Stomach smooth muscle (tissue), 2 donors: ENCODE results near the gene CTNNBL1.
A peak's percentile ranks its signal among the peaks of the same experiment; 100 is the strongest.
"Not testable (repeated sequence)": the region's sequence is repeated elsewhere in the genome, so short reads cannot be mapped to it uniquely, and the experiment has no call there.

Source experiments
- H3K27ac ChIP-seq: one replicate; pipeline ENCODE4 v1.7.0; 2013; ENCODE audit warnings: mild to moderate bottlenecking, low read length, inconsistent platforms
- H3K27me3 ChIP-seq, 2 donors: one replicate each; pipeline ENCODE4 v1.7.0; 2013; ENCODE audit warnings: low read length in 2 of 2; ENCODE audit not compliant: insufficient read depth in 2 of 2, control insufficient read depth in 1 of 2
- H3K36me3 ChIP-seq, 2 donors: one replicate each; pipeline ENCODE4 v1.7.0; 2013; ENCODE audit warnings: low read length in 2 of 2; ENCODE audit not compliant: control insufficient read depth in 2 of 2, insufficient read depth in 2 of 2
- H3K4me1 ChIP-seq: one replicate; pipeline ENCODE4 v1.7.0; 2013; ENCODE audit warnings: low read length; ENCODE audit not compliant: control insufficient read depth, insufficient read depth
- H3K4me3 ChIP-seq, 2 donors: one replicate each; pipeline ENCODE4 v1.7.0; 2013; ENCODE audit warnings: low read length in 2 of 2
- H3K9ac ChIP-seq, 2 donors: one replicate each; pipeline ENCODE4 v1.7.0; 2013; ENCODE audit warnings: low read length in 2 of 2, mild to moderate bottlenecking in 1 of 2
- H3K9me3 ChIP-seq, 2 donors: one replicate each; pipeline ENCODE4 v1.7.0; 2013; ENCODE audit warnings: low read length in 2 of 2; ENCODE audit not compliant: control insufficient read depth in 2 of 2
- donor health status: healthy.
- donor health status: Pancreatic carcinoma.

Gene CTNNBL1

GRCh38 chr20:37661519-37661918 is 32.3 kb upstream of the CTNNBL1 start:
- no peaks in the 10 kb centered on the region for H3K27me3 ChIP-seq
- H3K9ac ChIP-seq = no peak overlapping the region
- no peaks in the 10 kb centered on the region for H3K36me3 ChIP-seq
- no peak overlapping the region for H3K27ac ChIP-seq
- H3K4me1 ChIP-seq = no peaks in the 10 kb centered on the region
- H3K4me3 ChIP-seq = no peak overlapping the region
- peaks cover 0 to 3% of the 10 kb centered on the region in 2 donors for H3K9me3 ChIP-seq

- H3K4me1 ChIP-seq = no peaks in the 10 kb centered on the region
- no peak overlapping the region for H3K27ac ChIP-seq
- H3K9me3 ChIP-seq = peaks cover 0 to 3% of the 10 kb centered on the region in 2 donors
- H3K27me3 ChIP-seq = no peaks in the 10 kb centered on the region
- H3K36me3 ChIP-seq = no peaks in the 10 kb centered on the region
- no peak overlapping the region for H3K4me3 ChIP-seq
- no peak overlapping the region for H3K9ac ChIP-seq
These were observed 31.5 kb upstream of the CTNNBL1 start for GRCh38 chr20:37662308-37662707.

GRCh38 chr20:37664595-37664994 is 29.2 kb upstream of the CTNNBL1 start:
- not testable (repeated sequence) for H3K4me3 ChIP-seq, H3K9ac ChIP-seq, H3K36me3 ChIP-seq, H3K27ac ChIP-seq, H3K27me3 ChIP-seq, H3K9me3 ChIP-seq, H3K4me1 ChIP-seq

- H3K36me3 ChIP-seq = no peaks in the 10 kb centered on the region
- no peak overlapping the region for H3K9ac ChIP-seq
These were observed 25.7 kb upstream of the CTNNBL1 start for GRCh38 chr20:37668166-37668565.

GRCh38 chr20:37669062-37669772 is 24.6 kb upstream of the CTNNBL1 start:
- Histone ChIP-seq H3K36me3 (no peaks in the 10 kb centered on the region), H3K9me3 (peaks cover 0 to 3% of the 10 kb centered on the region in 2 donors), H3K9ac (no peak overlapping the region), H3K4me3 (no peak overlapping the region), H3K27ac (no peak overlapping the region), H3K27me3 (peaks cover 9 to 14% of the 10 kb centered on the region in 2 donors), H3K4me1 (peaks cover 12% of the 10 kb centered on the region)

More at GRCh38 chr20:37668166-37668565, 25.7 kb upstream of the CTNNBL1 start:
- Histone ChIP-seq H3K4me1 (peaks cover 12% of the 10 kb centered on the region), H3K9me3 (peaks cover 0 to 3% of the 10 kb centered on the region in 2 donors), H3K4me3 (no peak overlapping the region), H3K27me3 (peaks cover 7 to 13% of the 10 kb centered on the region in 2 donors), H3K27ac (no peak overlapping the region)

GRCh38 chr20:37669773-37670236 is 24.0 kb upstream of the CTNNBL1 start:
- H3K4me3 ChIP-seq = peak overlapping the region; percentile 43 to 68
- peaks cover 9 to 15% of the 10 kb centered on the region in 2 donors for H3K27me3 ChIP-seq
- H3K4me1 ChIP-seq = peaks cover 12% of the 10 kb centered on the region
- no peak overlapping the region for H3K27ac ChIP-seq
- no peak overlapping the region for H3K9ac ChIP-seq
- H3K9me3 ChIP-seq = peaks cover 0 to 1% of the 10 kb centered on the region in 2 donors
- no peaks in the 10 kb centered on the region for H3K36me3 ChIP-seq

GRCh38 chr20:37670351-37670791 is 23.5 kb upstream of the CTNNBL1 start:
- Histone ChIP-seq H3K4me3 (peak overlapping the region; percentile 43 to 68), H3K4me1 (peaks cover 12% of the 10 kb centered on the region), H3K27ac (no peak overlapping the region), H3K27me3 (peaks cover 9 to 15% of the 10 kb centered on the region in 2 donors), H3K9me3 (no peaks in the 10 kb centered on the region), H3K36me3 (no peaks in the 10 kb centered on the region), H3K9ac (peak overlapping the region in 1 of 2 donors; percentile 29)

- peaks cover 9 to 19% of the 10 kb centered on the region in 2 donors for H3K27me3 ChIP-seq
- H3K4me3 ChIP-seq = no peak overlapping the region
- no peak overlapping the region for H3K9ac ChIP-seq
- peaks cover 12% of the 10 kb centered on the region for H3K4me1 ChIP-seq
- H3K36me3 ChIP-seq = no peaks in the 10 kb centered on the region
- H3K27ac ChIP-seq = no peak overlapping the region
- H3K9me3 ChIP-seq = no peaks in the 10 kb centered on the region
These were observed 21.7 kb upstream of the CTNNBL1 start for GRCh38 chr20:37672143-37672542.

GRCh38 chr20:37673444-37673843 is 20.4 kb upstream of the CTNNBL1 start:
- Histone ChIP-seq H3K36me3 (no peaks in the 10 kb centered on the region), H3K9ac (no peak overlapping the region), H3K4me1 (peaks cover 12% of the 10 kb centered on the region), H3K4me3 (no peak overlapping the region), H3K27me3 (peaks cover 12 to 24% of the 10 kb centered on the region in 2 donors), H3K9me3 (no peaks in the 10 kb centered on the region), H3K27ac (no peak overlapping the region)

- no peaks in the 10 kb centered on the region for H3K36me3 ChIP-seq
- no peaks in the 10 kb centered on the region for H3K4me1 ChIP-seq
- H3K27ac ChIP-seq = no peak overlapping the region
- H3K9me3 ChIP-seq = no peaks in the 10 kb centered on the region
- no peak overlapping the region for H3K9ac ChIP-seq
- no peak overlapping the region for H3K4me3 ChIP-seq
- peaks cover 8 to 22% of the 10 kb centered on the region in 2 donors for H3K27me3 ChIP-seq
These were observed 17.4 kb upstream of the CTNNBL1 start for GRCh38 chr20:37676440-37676839.
